ENCODE measurements around the gene PFKFB1.

PFKFB1 gene

DNA sequence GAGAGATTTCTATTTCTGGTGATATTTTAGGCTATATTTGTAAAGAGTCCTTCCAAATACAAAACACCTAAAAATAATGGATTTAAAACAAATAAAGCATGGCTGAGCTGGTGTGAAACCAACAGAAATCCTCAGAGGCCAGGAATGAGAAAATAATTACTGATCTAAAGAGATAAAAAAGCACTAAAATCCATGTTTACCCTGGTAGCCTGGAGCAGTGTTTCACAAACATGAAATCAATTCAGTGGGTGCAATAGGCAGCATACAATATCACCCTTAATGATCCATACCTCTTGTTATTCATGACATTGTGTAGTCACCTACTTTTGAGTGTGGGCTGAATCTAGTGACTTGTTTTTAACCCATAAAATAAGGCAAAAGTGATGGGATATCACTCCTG is 14.6 kb downstream of the PFKFB1 start:
- Histone ChIP-seq H3K9me3 (ENCODE audit: control insufficient read depth, low read length) (peaks cover 5% of the 10 kb centered on the region), H2AFZ (ENCODE audit: low read depth, low read length) (no peak overlapping the region), H2BK120ac (ENCODE audit: low read depth, low read length) (no peak overlapping the region), H3K4ac (ENCODE audit: low read depth in 1 of 2, low read length in 2 of 2) (no peak overlapping the region), H3K36me3 (ENCODE audit: control insufficient read depth in 1 of 2, insufficient read depth in 2 of 2, low read depth in 1 of 2, low read length in 2 of 2) (no peaks in the 10 kb centered on the region), H4K91ac (ENCODE audit: low read length) (no peak overlapping the region), H3K27ac (ENCODE audit: low read length, poor library complexity, severe bottlenecking) (no peak overlapping the region), H3K79me1 (replicated peaks; ENCODE audit: low read length, poor library complexity, severe bottlenecking) (no peaks in the 10 kb centered on the region), H2BK12ac (ENCODE audit: low read length in 2 of 2) (no peak overlapping the region), H3K18ac (ENCODE audit: low read depth in 1 of 2, low read length in 2 of 2) (no peak overlapping the region), H3K14ac (ENCODE audit: low read length in 2 of 2) (no peak overlapping the region), H3K9ac (ENCODE audit: low read length) (no peak overlapping the region), H2BK5ac (ENCODE audit: low read depth, low read length, poor library complexity, severe bottlenecking) (no peak overlapping the region), H2BK15ac (ENCODE audit: low read depth, poor library complexity, severe bottlenecking) (no peak overlapping the region), H3K4me2 (ENCODE audit: low read length, poor library complexity, severe bottlenecking) (no peak overlapping the region), H4K8ac (ENCODE audit: low read length) (no peak overlapping the region), H3K4me1 (ENCODE audit: control insufficient read depth, insufficient read depth, low read depth, low read length) (no peaks in the 10 kb centered on the region), H3K4me3 (ENCODE audit: insufficient read depth in 1 of 2, low read depth in 1 of 2, low read length in 2 of 2) (no peak overlapping the region), H2AK5ac (ENCODE audit: low read length, severe bottlenecking) (no peak overlapping the region), H3K27me3 (ENCODE audit: control insufficient read depth in 1 of 2, insufficient read depth in 1 of 2, low read length in 2 of 2) (peaks cover 0 to 4% of the 10 kb centered on the region in 2 experiments), H3K23ac (ENCODE audit: low read length in 2 of 2) (no peak overlapping the region)
- DNase-seq: no peak

- Histone ChIP-seq H3K4me3 (ENCODE audit: insufficient read depth in 1 of 2, low read depth in 1 of 2, low read length in 2 of 2) (no peak overlapping the region), H3K23ac (ENCODE audit: low read length in 2 of 2) (no peak overlapping the region)
Measured at GRCh38 chrX:54978448-54978847, 15.5 kb downstream of the PFKFB1 start.

GRCh38 chrX:54977387-54977786 is 16.6 kb downstream of the PFKFB1 start:
- H3K27ac ChIP-seq (ENCODE audit: low read length, poor library complexity, severe bottlenecking): no peak overlapping the region
- H3K4ac ChIP-seq (ENCODE audit: low read depth in 1 of 2, low read length in 2 of 2): no peak overlapping the region
- H2BK120ac ChIP-seq (ENCODE audit: low read depth, low read length): no peak overlapping the region
- H3K79me1 ChIP-seq (replicated peaks; ENCODE audit: low read length, poor library complexity, severe bottlenecking): no peaks in the 10 kb centered on the region
- H4K91ac ChIP-seq (ENCODE audit: low read length): no peak overlapping the region
- H4K8ac ChIP-seq (ENCODE audit: low read length): no peak overlapping the region
- H3K36me3 ChIP-seq (ENCODE audit: control insufficient read depth in 1 of 2, insufficient read depth in 2 of 2, low read depth in 1 of 2, low read length in 2 of 2): no peaks in the 10 kb centered on the region
- H3K23ac ChIP-seq (ENCODE audit: low read length in 2 of 2): no peak overlapping the region
- WGBS: no CpG with 5 or more reads among the region's 4 CpGs
- H3K4me1 ChIP-seq (ENCODE audit: control insufficient read depth, insufficient read depth, low read depth, low read length): no peaks in the 10 kb centered on the region
- no peak overlapping the region for H3K9ac ChIP-seq (ENCODE audit: low read length)
- H2AK5ac ChIP-seq (ENCODE audit: low read length, severe bottlenecking): no peak overlapping the region
- H3K9me3 ChIP-seq (ENCODE audit: control insufficient read depth, low read length): no peaks in the 10 kb centered on the region
- no peak overlapping the region for H2BK15ac ChIP-seq (ENCODE audit: low read depth, poor library complexity, severe bottlenecking)
- no peak overlapping the region for H3K14ac ChIP-seq (ENCODE audit: low read length in 2 of 2)
- no peak overlapping the region for H2BK12ac ChIP-seq (ENCODE audit: low read length in 2 of 2)
- no peak overlapping the region for H2AFZ ChIP-seq (ENCODE audit: low read depth, low read length)
- no peak overlapping the region for H3K4me3 ChIP-seq (ENCODE audit: insufficient read depth in 1 of 2, low read depth in 1 of 2, low read length in 2 of 2)
- no peak overlapping the region for H3K18ac ChIP-seq (ENCODE audit: low read depth in 1 of 2, low read length in 2 of 2)
- no peak overlapping the region for H2BK5ac ChIP-seq (ENCODE audit: low read depth, low read length, poor library complexity, severe bottlenecking)
- H3K27me3 ChIP-seq (ENCODE audit: control insufficient read depth in 1 of 2, insufficient read depth in 1 of 2, low read length in 2 of 2): peaks cover 0 to 4% of the 10 kb centered on the region in 2 experiments
- DNase-seq: no peak
- H3K4me2 ChIP-seq (ENCODE audit: low read length, poor library complexity, severe bottlenecking): no peak overlapping the region

More at GRCh38 chrX:54978448-54978847, 15.5 kb downstream of the PFKFB1 start:
- H3K27ac ChIP-seq (ENCODE audit: low read length, poor library complexity, severe bottlenecking): no peak overlapping the region
- H2BK120ac ChIP-seq (ENCODE audit: low read depth, low read length): no peak overlapping the region
- no peak for DNase-seq
- no peak overlapping the region for H2AK5ac ChIP-seq (ENCODE audit: low read length, severe bottlenecking)
- H3K14ac ChIP-seq (ENCODE audit: low read length in 2 of 2): no peak overlapping the region
- H3K4me1 ChIP-seq (ENCODE audit: control insufficient read depth, insufficient read depth, low read depth, low read length): no peaks in the 10 kb centered on the region
- H3K9me3 ChIP-seq (ENCODE audit: control insufficient read depth, low read length): peaks cover 2% of the 10 kb centered on the region
- H3K9ac ChIP-seq (ENCODE audit: low read length): no peak overlapping the region
- H2AFZ ChIP-seq (ENCODE audit: low read depth, low read length): no peak overlapping the region
- no peak overlapping the region for H2BK15ac ChIP-seq (ENCODE audit: low read depth, poor library complexity, severe bottlenecking)
- no peak overlapping the region for H2BK5ac ChIP-seq (ENCODE audit: low read depth, low read length, poor library complexity, severe bottlenecking)
- no peak overlapping the region for H2BK12ac ChIP-seq (ENCODE audit: low read length in 2 of 2)
- peaks cover 0 to 4% of the 10 kb centered on the region in 2 experiments for H3K27me3 ChIP-seq (ENCODE audit: control insufficient read depth in 1 of 2, insufficient read depth in 1 of 2, low read length in 2 of 2)
- no peak overlapping the region for H4K91ac ChIP-seq (ENCODE audit: low read length)
- no peak overlapping the region for H3K4ac ChIP-seq (ENCODE audit: low read depth in 1 of 2, low read length in 2 of 2)
- H4K8ac ChIP-seq (ENCODE audit: low read length): no peak overlapping the region
- H3K18ac ChIP-seq (ENCODE audit: low read depth in 1 of 2, low read length in 2 of 2): no peak overlapping the region
- no peak overlapping the region for H3K4me2 ChIP-seq (ENCODE audit: low read length, poor library complexity, severe bottlenecking)
- H3K79me1 ChIP-seq (replicated peaks; ENCODE audit: low read length, poor library complexity, severe bottlenecking): no peaks in the 10 kb centered on the region
- H3K36me3 ChIP-seq (ENCODE audit: control insufficient read depth in 1 of 2, insufficient read depth in 2 of 2, low read depth in 1 of 2, low read length in 2 of 2): no peaks in the 10 kb centered on the region

DNA sequence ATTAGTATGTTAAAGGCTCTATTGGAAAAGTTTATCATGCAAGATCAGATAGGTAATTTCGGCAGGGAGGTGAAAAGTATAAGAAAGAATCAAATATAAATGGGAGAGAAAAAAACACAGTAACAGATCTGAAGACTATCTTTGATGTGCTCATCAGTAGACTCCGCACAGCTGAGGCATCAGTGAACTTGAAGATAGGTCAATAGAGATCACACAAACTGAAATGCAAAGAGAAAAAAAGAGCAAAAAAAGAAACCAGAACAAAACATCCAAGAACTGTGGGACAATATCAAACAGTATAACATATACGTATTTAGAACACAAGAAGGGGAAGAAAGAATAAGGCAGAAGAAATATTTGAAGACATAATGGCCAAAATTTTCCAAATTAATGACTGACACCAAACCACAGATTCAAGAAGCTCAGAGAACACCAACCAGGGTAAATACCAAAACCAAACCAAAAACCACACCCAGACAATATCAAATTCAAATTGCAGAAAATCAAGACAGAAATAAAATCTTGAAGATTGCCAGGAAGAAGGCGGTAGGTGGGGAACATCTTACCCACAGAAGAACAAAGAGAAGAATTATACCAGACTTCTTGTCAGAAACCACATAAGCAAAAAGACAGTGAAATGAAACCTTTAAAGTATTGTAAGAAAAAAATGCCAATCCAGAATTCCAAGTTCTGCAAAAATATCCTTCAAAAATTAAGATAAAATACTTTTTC is 29.1 kb downstream of the PFKFB1 start:
- Histone ChIP-seq H3K23ac (ENCODE audit: low read length in 2 of 2) (no peak overlapping the region), H3K14ac (ENCODE audit: low read length in 2 of 2) (no peak overlapping the region), H3K4ac (ENCODE audit: low read depth in 1 of 2, low read length in 2 of 2) (no peak overlapping the region), H3K18ac (ENCODE audit: low read depth in 1 of 2, low read length in 2 of 2) (no peak overlapping the region), H3K27me3 (ENCODE audit: control insufficient read depth in 1 of 2, insufficient read depth in 1 of 2, low read length in 2 of 2) (peaks cover 0 to 36% of the 10 kb centered on the region in 2 experiments), H2AK5ac (ENCODE audit: low read length, severe bottlenecking) (no peak overlapping the region), H3K27ac (ENCODE audit: low read length, poor library complexity, severe bottlenecking) (no peak overlapping the region), H3K36me3 (ENCODE audit: control insufficient read depth in 1 of 2, insufficient read depth in 2 of 2, low read depth in 1 of 2, low read length in 2 of 2) (no peaks in the 10 kb centered on the region), H2BK120ac (ENCODE audit: low read depth, low read length) (no peak overlapping the region), H3K4me2 (ENCODE audit: low read length, poor library complexity, severe bottlenecking) (no peak overlapping the region), H4K91ac (ENCODE audit: low read length) (no peak overlapping the region), H3K79me1 (replicated peaks; ENCODE audit: low read length, poor library complexity, severe bottlenecking) (no peaks in the 10 kb centered on the region), H2BK12ac (ENCODE audit: low read length in 2 of 2) (no peak overlapping the region), H3K4me3 (ENCODE audit: insufficient read depth in 1 of 2, low read depth in 1 of 2, low read length in 2 of 2) (no peak overlapping the region), H3K9me3 (ENCODE audit: control insufficient read depth, low read length) (peaks cover 2% of the 10 kb centered on the region), H3K4me1 (ENCODE audit: control insufficient read depth, insufficient read depth, low read depth, low read length) (no peaks in the 10 kb centered on the region), H4K8ac (ENCODE audit: low read length) (no peak overlapping the region), H2BK5ac (ENCODE audit: low read depth, low read length, poor library complexity, severe bottlenecking) (no peak overlapping the region), H2AFZ (ENCODE audit: low read depth, low read length) (no peak overlapping the region), H3K9ac (ENCODE audit: low read length) (no peak overlapping the region), H2BK15ac (ENCODE audit: low read depth, poor library complexity, severe bottlenecking) (no peak overlapping the region)
- WGBS: no CpG with 5 or more reads among the region's 4 CpGs
- DNase-seq: no peak

Measured in mesenchymal stem cell (in vitro differentiated cells and primary cell).